ENCODE measurements around the gene DNMT3B. TPM values are rescaled to one million over a fixed set of nuclear protein-coding genes. Genes with fewer than 3 reads are reported as not detected.

The DNMT3B gene
- total and polyA plus RNA-seq, 9 of the 15 experiments (the other 6 are each of a cell fraction or from before 2014, with no cell fraction given) = 9.3 to 74.8 (median 49.1) TPM

DNA sequence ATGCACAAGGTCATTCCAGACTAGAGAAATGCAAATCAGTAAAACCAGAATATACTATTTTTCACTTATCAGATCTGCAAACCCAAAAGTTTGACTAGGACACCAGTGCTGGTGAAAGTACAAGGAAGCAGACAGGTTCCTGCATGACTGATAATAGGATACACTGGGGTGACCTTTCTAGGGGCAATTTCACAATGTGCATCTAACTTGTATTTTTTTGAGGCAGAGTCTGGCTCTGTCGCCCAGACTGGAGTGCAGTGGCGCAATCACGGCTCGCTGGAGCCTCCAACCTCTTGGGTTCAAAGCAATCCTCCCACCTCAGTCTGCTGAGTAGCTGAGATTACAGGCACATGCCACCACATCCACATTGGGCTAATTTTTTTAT is 30.3 kb upstream of the DNMT3B start:
- no peak overlapping the region for H2AFZ ChIP-seq (ENCODE audit: low read depth, low read length)
- H3K4me1 ChIP-seq (replicated peaks in 1 of 2; ENCODE audit: control insufficient read depth in 2 of 2, insufficient read depth in 2 of 2, low read length in 2 of 2) = peaks cover 19 to 21% of the 10 kb centered on the region in 2 experiments
- H4K20me1 ChIP-seq (replicated peaks; ENCODE audit: control insufficient read depth, insufficient read depth, low read length) = peaks cover 8% of the 10 kb centered on the region
- H3K4me2 ChIP-seq (ENCODE audit: insufficient read depth, low read length) = no peak overlapping the region
- no peak overlapping the region for H3K9ac ChIP-seq (ENCODE audit: insufficient read depth in 1 of 2, low read depth in 2 of 2, low read length in 2 of 2)
- FAIRE-seq (no peak), ATAC-seq (peak; percentile 50), DNase-seq (ENCODE audit: extremely low read depth in 1 of 4, low spot score in 3 of 4) (no peak)
- 20% methylated on average over 4 of the region's 4 CpGs for WGBS (ENCODE audit: insufficient coverage, low coverage, missing lambda C conversion rate)
- peaks cover 12% of the 10 kb centered on the region; the same call in 2 of the 3 replicates for H3K36me3 ChIP-seq (ENCODE audit: control insufficient read depth, insufficient read depth, low read length)
- no peaks in the 10 kb centered on the region for H3K27me3 ChIP-seq (ENCODE audit: control insufficient read depth in 2 of 2, insufficient read depth in 2 of 2, low read length in 2 of 2)
- peak overlapping the region; percentile 59; the same call in 1 of the 3 replicates for H3K27ac ChIP-seq (ENCODE audit: extremely low read depth, low read depth, low read length)
- H3K9me3 ChIP-seq (replicated peaks; ENCODE audit: control insufficient read depth, insufficient read depth, low read depth, low read length) = no peaks in the 10 kb centered on the region
- ChIA-PET POLR2A (interaction anchor here (0.7 to 2.9 kb wide), 4 partner anchors 10 to 51 kb away, joined by 3 to 19 read pairs (median 10); partner anchors contain the start of genes COMMD7 and DNMT3B), CTCF (ENCODE audit: low intra/inter-chr PET ratio) (no interaction called here)
- in situ Hi-C loops (cut with MboI) (no loop called here), intact Hi-C loops (cut with micrococcal nuclease) (no loop called here)
- H3K4me3 ChIP-seq = no peak overlapping the region
- BruUV-seq (replicated peaks) = no TSS peak
- no peaks in the 10 kb centered on the region for H3K9me1 ChIP-seq (ENCODE audit: control insufficient read depth, insufficient read depth, low read length)
- H3K79me2 ChIP-seq (ENCODE audit: control insufficient read depth, insufficient read depth, low read length) = 0 out of 3 replicates have a peak, but pooled peaks cover 2% of the 10 kb centered on the region
- TF ChIP-seq BRCA1 (IDR thresholded peaks at IDR 0.05) = no peak
- no peak for TF ChIP-seq BRCA1 (CRISPR knock-in tag; IDR thresholded peaks at IDR 0.05)
- no peak for TF ChIP-seq OTX1 (CRISPR knock-in tag; IDR thresholded peaks at IDR 0.05)
- no peak for TF ChIP-seq DIDO1 (tag; IDR thresholded peaks at IDR 0.05; ENCODE audit: low read depth)
- no peak for TF ChIP-seq GABPA (tag; conservative IDR thresholded peaks at IDR 0.05; ENCODE audit: low read depth)
- TF ChIP-seq, protein P1, sequence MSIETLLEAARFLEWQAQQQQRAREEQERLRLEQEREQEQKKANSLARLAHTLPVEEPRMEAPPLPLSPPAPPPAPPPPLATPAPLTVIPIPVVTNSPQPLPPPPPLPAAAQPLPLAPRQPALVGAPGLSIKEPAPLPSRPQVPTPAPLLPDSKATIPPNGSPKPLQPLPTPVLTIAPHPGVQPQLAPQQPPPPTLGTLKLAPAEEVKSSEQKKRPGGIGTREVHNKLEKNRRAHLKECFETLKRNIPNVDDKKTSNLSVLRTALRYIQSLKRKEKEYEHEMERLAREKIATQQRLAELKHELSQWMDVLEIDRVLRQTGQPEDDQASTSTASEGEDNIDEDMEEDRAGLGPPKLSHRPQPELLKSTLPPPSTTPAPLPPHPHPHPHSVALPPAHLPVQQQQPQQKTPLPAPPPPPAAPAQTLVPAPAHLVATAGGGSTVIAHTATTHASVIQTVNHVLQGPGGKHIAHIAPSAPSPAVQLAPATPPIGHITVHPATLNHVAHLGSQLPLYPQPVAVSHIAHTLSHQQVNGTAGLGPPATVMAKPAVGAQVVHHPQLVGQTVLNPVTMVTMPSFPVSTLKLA (conservative IDR thresholded peaks at IDR 0.05) = no peak
- TF ChIP-seq, protein P2, sequence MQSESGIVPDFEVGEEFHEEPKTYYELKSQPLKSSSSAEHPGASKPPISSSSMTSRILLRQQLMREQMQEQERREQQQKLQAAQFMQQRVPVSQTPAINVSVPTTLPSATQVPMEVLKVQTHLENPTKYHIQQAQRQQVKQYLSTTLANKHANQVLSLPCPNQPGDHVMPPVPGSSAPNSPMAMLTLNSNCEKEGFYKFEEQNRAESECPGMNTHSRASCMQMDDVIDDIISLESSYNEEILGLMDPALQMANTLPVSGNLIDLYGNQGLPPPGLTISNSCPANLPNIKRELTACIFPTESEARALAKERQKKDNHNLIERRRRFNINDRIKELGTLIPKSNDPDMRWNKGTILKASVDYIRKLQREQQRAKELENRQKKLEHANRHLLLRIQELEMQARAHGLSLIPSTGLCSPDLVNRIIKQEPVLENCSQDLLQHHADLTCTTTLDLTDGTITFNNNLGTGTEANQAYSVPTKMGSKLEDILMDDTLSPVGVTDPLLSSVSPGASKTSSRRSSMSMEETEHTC (IDR thresholded peaks at IDR 0.05) = no peak
- TF ChIP-seq, protein P3, sequence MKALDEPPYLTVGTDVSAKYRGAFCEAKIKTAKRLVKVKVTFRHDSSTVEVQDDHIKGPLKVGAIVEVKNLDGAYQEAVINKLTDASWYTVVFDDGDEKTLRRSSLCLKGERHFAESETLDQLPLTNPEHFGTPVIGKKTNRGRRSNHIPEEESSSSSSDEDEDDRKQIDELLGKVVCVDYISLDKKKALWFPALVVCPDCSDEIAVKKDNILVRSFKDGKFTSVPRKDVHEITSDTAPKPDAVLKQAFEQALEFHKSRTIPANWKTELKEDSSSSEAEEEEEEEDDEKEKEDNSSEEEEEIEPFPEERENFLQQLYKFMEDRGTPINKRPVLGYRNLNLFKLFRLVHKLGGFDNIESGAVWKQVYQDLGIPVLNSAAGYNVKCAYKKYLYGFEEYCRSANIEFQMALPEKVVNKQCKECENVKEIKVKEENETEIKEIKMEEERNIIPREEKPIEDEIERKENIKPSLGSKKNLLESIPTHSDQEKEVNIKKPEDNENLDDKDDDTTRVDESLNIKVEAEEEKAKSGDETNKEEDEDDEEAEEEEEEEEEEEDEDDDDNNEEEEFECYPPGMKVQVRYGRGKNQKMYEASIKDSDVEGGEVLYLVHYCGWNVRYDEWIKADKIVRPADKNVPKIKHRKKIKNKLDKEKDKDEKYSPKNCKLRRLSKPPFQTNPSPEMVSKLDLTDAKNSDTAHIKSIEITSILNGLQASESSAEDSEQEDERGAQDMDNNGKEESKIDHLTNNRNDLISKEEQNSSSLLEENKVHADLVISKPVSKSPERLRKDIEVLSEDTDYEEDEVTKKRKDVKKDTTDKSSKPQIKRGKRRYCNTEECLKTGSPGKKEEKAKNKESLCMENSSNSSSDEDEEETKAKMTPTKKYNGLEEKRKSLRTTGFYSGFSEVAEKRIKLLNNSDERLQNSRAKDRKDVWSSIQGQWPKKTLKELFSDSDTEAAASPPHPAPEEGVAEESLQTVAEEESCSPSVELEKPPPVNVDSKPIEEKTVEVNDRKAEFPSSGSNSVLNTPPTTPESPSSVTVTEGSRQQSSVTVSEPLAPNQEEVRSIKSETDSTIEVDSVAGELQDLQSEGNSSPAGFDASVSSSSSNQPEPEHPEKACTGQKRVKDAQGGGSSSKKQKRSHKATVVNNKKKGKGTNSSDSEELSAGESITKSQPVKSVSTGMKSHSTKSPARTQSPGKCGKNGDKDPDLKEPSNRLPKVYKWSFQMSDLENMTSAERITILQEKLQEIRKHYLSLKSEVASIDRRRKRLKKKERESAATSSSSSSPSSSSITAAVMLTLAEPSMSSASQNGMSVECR (CRISPR knock-in tag; IDR thresholded peaks at IDR 0.05) = no peak
- TF ChIP-seq, protein P4, sequence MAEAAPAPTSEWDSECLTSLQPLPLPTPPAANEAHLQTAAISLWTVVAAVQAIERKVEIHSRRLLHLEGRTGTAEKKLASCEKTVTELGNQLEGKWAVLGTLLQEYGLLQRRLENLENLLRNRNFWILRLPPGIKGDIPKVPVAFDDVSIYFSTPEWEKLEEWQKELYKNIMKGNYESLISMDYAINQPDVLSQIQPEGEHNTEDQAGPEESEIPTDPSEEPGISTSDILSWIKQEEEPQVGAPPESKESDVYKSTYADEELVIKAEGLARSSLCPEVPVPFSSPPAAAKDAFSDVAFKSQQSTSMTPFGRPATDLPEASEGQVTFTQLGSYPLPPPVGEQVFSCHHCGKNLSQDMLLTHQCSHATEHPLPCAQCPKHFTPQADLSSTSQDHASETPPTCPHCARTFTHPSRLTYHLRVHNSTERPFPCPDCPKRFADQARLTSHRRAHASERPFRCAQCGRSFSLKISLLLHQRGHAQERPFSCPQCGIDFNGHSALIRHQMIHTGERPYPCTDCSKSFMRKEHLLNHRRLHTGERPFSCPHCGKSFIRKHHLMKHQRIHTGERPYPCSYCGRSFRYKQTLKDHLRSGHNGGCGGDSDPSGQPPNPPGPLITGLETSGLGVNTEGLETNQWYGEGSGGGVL (CRISPR knock-in tag; IDR thresholded peaks at IDR 0.05) = no peak
- TF ChIP-seq MEF2A (IDR thresholded peaks at IDR 0.05; ENCODE audit: control insufficient read depth, low read depth, low read length) = no peak
- TF ChIP-seq MAFF (IDR thresholded peaks at IDR 0.05; ENCODE audit: low read length) = no peak
- TF ChIP-seq, protein P5, sequence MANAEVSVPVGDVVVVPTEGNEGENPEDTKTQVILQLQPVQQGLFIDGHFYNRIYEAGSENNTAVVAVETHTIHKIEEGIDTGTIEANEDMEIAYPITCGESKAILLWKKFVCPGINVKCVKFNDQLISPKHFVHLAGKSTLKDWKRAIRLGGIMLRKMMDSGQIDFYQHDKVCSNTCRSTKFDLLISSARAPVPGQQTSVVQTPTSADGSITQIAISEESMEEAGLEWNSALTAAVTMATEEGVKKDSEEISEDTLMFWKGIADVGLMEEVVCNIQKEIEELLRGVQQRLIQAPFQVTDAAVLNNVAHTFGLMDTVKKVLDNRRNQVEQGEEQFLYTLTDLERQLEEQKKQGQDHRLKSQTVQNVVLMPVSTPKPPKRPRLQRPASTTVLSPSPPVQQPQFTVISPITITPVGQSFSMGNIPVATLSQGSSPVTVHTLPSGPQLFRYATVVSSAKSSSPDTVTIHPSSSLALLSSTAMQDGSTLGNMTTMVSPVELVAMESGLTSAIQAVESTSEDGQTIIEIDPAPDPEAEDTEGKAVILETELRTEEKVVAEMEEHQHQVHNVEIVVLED (CRISPR knock-in tag; IDR thresholded peaks at IDR 0.05) = no peak

All from K562 (cell line).